ENCODE data around the gene DPP6.

Gene DPP6

GRCh38 chr7:154769001-154769400, 716.8 kb downstream of the DPP6 start:
- no peak overlapping the region for H3K9ac ChIP-seq (ENCODE audit: low read depth, low read length, poor library complexity, severe bottlenecking)
- H3K4me3 ChIP-seq (ENCODE audit: low read length, poor library complexity, severe bottlenecking) = no peak overlapping the region
- no peaks in the 10 kb centered on the region for H4K20me1 ChIP-seq (ENCODE audit: insufficient read depth, low read length, poor library complexity, severe bottlenecking)
- H3K79me2 ChIP-seq (ENCODE audit: insufficient read depth, low read length) = no peaks in the 10 kb centered on the region
- H3K4me1 ChIP-seq (ENCODE audit: insufficient read depth, low read length, poor library complexity, severe bottlenecking) = no peaks in the 10 kb centered on the region
- peaks cover 5% of the 10 kb centered on the region; the same call in 1 of the 2 replicates for H3K9me3 ChIP-seq (ENCODE audit: insufficient read depth, low read depth, low read length)
- no peaks in the 10 kb centered on the region for H3K36me3 ChIP-seq (ENCODE audit: insufficient read depth, low read length)
- no peak overlapping the region for H2AFZ ChIP-seq (ENCODE audit: low read length)
- no peak overlapping the region for H3K4me2 ChIP-seq (ENCODE audit: low read depth, low read length, poor library complexity, severe bottlenecking)
- H3K9me2 ChIP-seq (replicated peaks; ENCODE audit: low read depth, low read length) = no peaks in the 10 kb centered on the region
- H3F3A ChIP-seq (ENCODE audit: low read depth) = no peaks in the 10 kb centered on the region
- no peaks in the 10 kb centered on the region for H3K27me3 ChIP-seq (ENCODE audit: insufficient read depth, low read length, poor library complexity, severe bottlenecking)
- TF ChIP-seq EZH2phosphoT487 (IDR thresholded peaks at IDR 0.05; ENCODE audit: borderline replicate concordance) (no peak), CTCF (conservative IDR thresholded peaks at IDR 0.05; ENCODE audit: low read length) (no peak)

GRCh38 chr7:154769527-154769926, 717.3 kb downstream of the DPP6 start:
- TF ChIP-seq EZH2phosphoT487 (IDR thresholded peaks at IDR 0.05; ENCODE audit: borderline replicate concordance) (no peak), CTCF (conservative IDR thresholded peaks at IDR 0.05; ENCODE audit: low read length) (no peak)
- Histone ChIP-seq H3K4me1 (ENCODE audit: insufficient read depth, low read length, poor library complexity, severe bottlenecking) (no peaks in the 10 kb centered on the region), H3K4me3 (ENCODE audit: low read length, poor library complexity, severe bottlenecking) (no peak overlapping the region), H3K27me3 (ENCODE audit: insufficient read depth, low read length, poor library complexity, severe bottlenecking) (no peaks in the 10 kb centered on the region), H4K20me1 (ENCODE audit: insufficient read depth, low read length, poor library complexity, severe bottlenecking) (no peaks in the 10 kb centered on the region), H3K36me3 (ENCODE audit: insufficient read depth, low read length) (no peaks in the 10 kb centered on the region), H3K79me2 (ENCODE audit: insufficient read depth, low read length) (no peaks in the 10 kb centered on the region), H2AFZ (ENCODE audit: low read length) (no peak overlapping the region), H3F3A (ENCODE audit: low read depth) (no peaks in the 10 kb centered on the region), H3K9me3 (ENCODE audit: insufficient read depth, low read depth, low read length) (peaks cover 5% of the 10 kb centered on the region; the same call in 1 of the 2 replicates), H3K4me2 (ENCODE audit: low read depth, low read length, poor library complexity, severe bottlenecking) (no peak overlapping the region), H3K9ac (ENCODE audit: low read depth, low read length, poor library complexity, severe bottlenecking) (no peak overlapping the region), H3K9me2 (replicated peaks; ENCODE audit: low read depth, low read length) (no peaks in the 10 kb centered on the region)

- H3F3A ChIP-seq (ENCODE audit: low read depth) = no peaks in the 10 kb centered on the region
- peaks cover 5% of the 10 kb centered on the region; the same call in 1 of the 2 replicates for H3K9me3 ChIP-seq (ENCODE audit: insufficient read depth, low read depth, low read length)
- no peak for TF ChIP-seq CTCF (conservative IDR thresholded peaks at IDR 0.05; ENCODE audit: low read length)
- TF ChIP-seq EZH2phosphoT487 (IDR thresholded peaks at IDR 0.05; ENCODE audit: borderline replicate concordance) = no peak
- no peak overlapping the region for H3K9ac ChIP-seq (ENCODE audit: low read depth, low read length, poor library complexity, severe bottlenecking)
- H3K9me2 ChIP-seq (replicated peaks; ENCODE audit: low read depth, low read length) = no peaks in the 10 kb centered on the region
- no peaks in the 10 kb centered on the region for H3K4me1 ChIP-seq (ENCODE audit: insufficient read depth, low read length, poor library complexity, severe bottlenecking)
- no peaks in the 10 kb centered on the region for H3K79me2 ChIP-seq (ENCODE audit: insufficient read depth, low read length)
- H2AFZ ChIP-seq (ENCODE audit: low read length) = no peak overlapping the region
- no peaks in the 10 kb centered on the region for H3K27me3 ChIP-seq (ENCODE audit: insufficient read depth, low read length, poor library complexity, severe bottlenecking)
- no peak overlapping the region for H3K4me3 ChIP-seq (ENCODE audit: low read length, poor library complexity, severe bottlenecking)
- H3K4me2 ChIP-seq (ENCODE audit: low read depth, low read length, poor library complexity, severe bottlenecking) = no peak overlapping the region
- H4K20me1 ChIP-seq (ENCODE audit: insufficient read depth, low read length, poor library complexity, severe bottlenecking) = no peaks in the 10 kb centered on the region
- H3K36me3 ChIP-seq (ENCODE audit: insufficient read depth, low read length) = no peaks in the 10 kb centered on the region
Measured at GRCh38 chr7:154770361-154770760, 718.2 kb downstream of the DPP6 start.

All from Loucy (cell line).